Measurements from ENCODE around the gene RETREG1. TPM values are rescaled to one million over a fixed set of nuclear protein-coding genes. Genes with fewer than 3 reads are reported as not detected.
"Not testable (repeated sequence)": the region's sequence is repeated elsewhere in the genome, so short reads cannot be mapped to it uniquely, and the experiment has no call there.

The RETREG1 gene
- total RNA-seq, 2 experiments from 2014 or later, result 19.3 to 20.0 TPM

- H3K4me3 Mint-ChIP-seq; DNase-seq; intact Hi-C loops (cut with micrococcal nuclease); H3K27me3 Mint-ChIP-seq (ENCODE audit: low read depth); CTCF ChIA-PET; H3K27ac Mint-ChIP-seq: not testable (repeated sequence)
- Mint-ChIP-seq H3K4me1 (ENCODE audit: low read depth) (peaks cover 59% of the 10 kb centered on the region), H3K9me3 (peaks cover 12% of the 10 kb centered on the region), H3K36me3 (ENCODE audit: low read depth) (peaks cover 30% of the 10 kb centered on the region)
Observed at GRCh38 chr5:16610896-16611295, 5.9 kb downstream of the RETREG1 start.

DNA sequence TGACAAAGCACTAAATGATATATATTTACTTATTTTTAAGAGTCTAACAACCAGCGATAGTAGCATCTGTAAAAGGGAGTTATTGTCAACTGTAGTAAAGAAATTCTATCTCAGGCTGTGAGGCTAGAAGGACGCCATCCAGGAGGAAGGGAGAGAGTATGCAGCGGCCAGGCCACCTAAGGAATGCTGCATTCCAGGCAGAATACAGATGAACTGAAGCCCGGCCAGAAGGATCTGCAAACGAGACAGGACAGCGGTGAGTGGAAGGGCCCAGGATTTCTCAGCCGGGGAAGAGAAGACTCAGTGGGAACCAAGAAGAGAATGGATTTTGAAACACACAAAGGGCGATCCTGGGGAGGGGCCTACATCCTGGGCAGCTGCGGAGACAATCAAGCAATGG, 7.4 kb downstream of the RETREG1 start:
- no peak for DNase-seq
- CTCF ChIA-PET, result interaction anchor here (1.2 kb wide), 1 partner anchor 8 kb away, joined by 5 read pairs; the partner anchor contains the start of gene RETREG1
- no peak overlapping the region for H3K4me3 Mint-ChIP-seq
- H3K9me3 Mint-ChIP-seq, result peaks cover 12% of the 10 kb centered on the region
- no peaks in the 10 kb centered on the region for H3K27me3 Mint-ChIP-seq (ENCODE audit: low read depth)
- H3K4me1 Mint-ChIP-seq (ENCODE audit: low read depth), result peaks cover 62% of the 10 kb centered on the region
- H3K27ac Mint-ChIP-seq, result no peak overlapping the region
- intact Hi-C loops (cut with micrococcal nuclease), result no loop called here
- peaks cover 30% of the 10 kb centered on the region for H3K36me3 Mint-ChIP-seq (ENCODE audit: low read depth)

DNA sequence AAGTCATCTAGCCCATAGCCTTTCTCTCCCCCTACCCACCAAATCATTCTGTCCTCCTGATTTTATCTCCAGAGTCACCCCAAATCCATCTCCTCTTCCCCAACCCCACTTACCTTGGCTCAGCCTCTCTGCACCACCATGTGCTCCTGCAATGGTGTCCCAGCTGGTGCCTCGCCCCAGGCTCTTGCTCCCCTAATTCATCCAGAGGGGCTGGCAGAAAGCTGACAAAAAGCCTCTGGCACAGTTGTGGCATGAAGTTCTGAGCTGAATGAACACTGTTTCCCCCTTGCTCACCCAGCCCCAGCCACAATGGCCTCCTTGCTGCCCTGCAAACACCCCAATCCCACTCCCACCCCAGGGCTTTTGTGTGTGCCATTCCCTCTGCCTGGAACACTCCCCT, 10.2 kb downstream of the RETREG1 start:
- no peaks in the 10 kb centered on the region for H3K27me3 Mint-ChIP-seq (ENCODE audit: low read depth)
- peaks cover 60% of the 10 kb centered on the region for H3K4me1 Mint-ChIP-seq (ENCODE audit: low read depth)
- no peak for DNase-seq
- intact Hi-C loops (cut with micrococcal nuclease), result no loop called here
- no peak overlapping the region for H3K27ac Mint-ChIP-seq
- CTCF ChIA-PET, result no interaction called here
- peaks cover 34% of the 10 kb centered on the region for H3K36me3 Mint-ChIP-seq (ENCODE audit: low read depth)
- no peak overlapping the region for H3K4me3 Mint-ChIP-seq
- H3K9me3 Mint-ChIP-seq, result peaks cover 12% of the 10 kb centered on the region

- Mint-ChIP-seq H3K9me3 (peaks cover 6% of the 10 kb centered on the region), H3K36me3 (ENCODE audit: low read depth) (peaks cover 39% of the 10 kb centered on the region), H3K27ac (no peak overlapping the region), H3K4me1 (ENCODE audit: low read depth) (peaks cover 58% of the 10 kb centered on the region), H3K4me3 (no peak overlapping the region), H3K27me3 (ENCODE audit: low read depth) (no peaks in the 10 kb centered on the region)
- no peak for DNase-seq
- CTCF ChIA-PET, result no interaction called here
- intact Hi-C loops (cut with micrococcal nuclease), result no loop called here
Observed at GRCh38 chr5:16603701-16604100, 13.1 kb downstream of the RETREG1 start.

- DNase-seq, result no peak
- CTCF ChIA-PET, result no interaction called here
- Mint-ChIP-seq H3K36me3 (ENCODE audit: low read depth) (peaks cover 41% of the 10 kb centered on the region), H3K9me3 (peaks cover 6% of the 10 kb centered on the region), H3K27me3 (ENCODE audit: low read depth) (no peaks in the 10 kb centered on the region), H3K4me1 (ENCODE audit: low read depth) (peaks cover 59% of the 10 kb centered on the region), H3K4me3 (no peak overlapping the region), H3K27ac (no peak overlapping the region)
- intact Hi-C loops (cut with micrococcal nuclease), result no loop called here
Observed at GRCh38 chr5:16603295-16603694, 13.5 kb downstream of the RETREG1 start.

DNA sequence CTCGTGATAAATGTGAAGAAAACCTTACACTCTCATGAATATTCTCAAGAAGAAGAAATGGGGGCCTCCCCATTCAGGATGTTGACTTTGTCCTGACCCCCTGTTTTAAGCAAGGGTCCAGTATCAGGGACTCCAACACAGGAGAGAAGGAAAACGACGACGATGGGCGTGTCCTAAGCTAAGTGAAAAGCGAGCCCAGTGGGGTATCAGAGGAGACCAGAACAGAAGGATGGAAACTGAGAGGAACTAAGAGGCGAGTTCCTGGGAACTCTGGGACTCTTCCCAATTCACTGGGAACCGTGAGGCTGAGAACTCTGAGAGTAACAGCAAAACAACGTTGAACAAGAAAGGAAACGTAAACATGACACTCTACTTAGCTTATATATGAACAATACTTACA, 14.6 kb downstream of the RETREG1 start:
- CTCF ChIA-PET, result interaction anchor here (1.2 kb wide), 1 partner anchor 146 kb away, joined by 4 read pairs; no protein-coding TSS in a partner anchor

GRCh38 chr5:16600946-16601345, 15.9 kb downstream of the RETREG1 start:
- no peak for DNase-seq
- peaks cover 59% of the 10 kb centered on the region for H3K4me1 Mint-ChIP-seq (ENCODE audit: low read depth)
- H3K36me3 Mint-ChIP-seq (ENCODE audit: low read depth), result peaks cover 34% of the 10 kb centered on the region
- no peaks in the 10 kb centered on the region for H3K27me3 Mint-ChIP-seq (ENCODE audit: low read depth)
- H3K27ac Mint-ChIP-seq, result no peak overlapping the region
- CTCF ChIA-PET, result no interaction called here
- intact Hi-C loops (cut with micrococcal nuclease), result no loop called here
- H3K9me3 Mint-ChIP-seq, result no peaks in the 10 kb centered on the region
- no peak overlapping the region for H3K4me3 Mint-ChIP-seq

More for the DNA sequence above, 14.6 kb downstream of the RETREG1 start:
- intact Hi-C loops (cut with micrococcal nuclease), result no loop called here
- H3K4me1 Mint-ChIP-seq (ENCODE audit: low read depth), result peaks cover 66% of the 10 kb centered on the region
- peaks cover 42% of the 10 kb centered on the region for H3K36me3 Mint-ChIP-seq (ENCODE audit: low read depth)
- DNase-seq, result no peak
- no peaks in the 10 kb centered on the region for H3K27me3 Mint-ChIP-seq (ENCODE audit: low read depth)
- peaks cover 6% of the 10 kb centered on the region for H3K9me3 Mint-ChIP-seq
- no peak overlapping the region for H3K27ac Mint-ChIP-seq
- H3K4me3 Mint-ChIP-seq, result no peak overlapping the region

GRCh38 chr5:16600397-16600796, 16.4 kb downstream of the RETREG1 start:
- Mint-ChIP-seq H3K27ac (no peak overlapping the region), H3K36me3 (ENCODE audit: low read depth) (peaks cover 33% of the 10 kb centered on the region), H3K4me1 (ENCODE audit: low read depth) (peaks cover 59% of the 10 kb centered on the region)

DNA sequence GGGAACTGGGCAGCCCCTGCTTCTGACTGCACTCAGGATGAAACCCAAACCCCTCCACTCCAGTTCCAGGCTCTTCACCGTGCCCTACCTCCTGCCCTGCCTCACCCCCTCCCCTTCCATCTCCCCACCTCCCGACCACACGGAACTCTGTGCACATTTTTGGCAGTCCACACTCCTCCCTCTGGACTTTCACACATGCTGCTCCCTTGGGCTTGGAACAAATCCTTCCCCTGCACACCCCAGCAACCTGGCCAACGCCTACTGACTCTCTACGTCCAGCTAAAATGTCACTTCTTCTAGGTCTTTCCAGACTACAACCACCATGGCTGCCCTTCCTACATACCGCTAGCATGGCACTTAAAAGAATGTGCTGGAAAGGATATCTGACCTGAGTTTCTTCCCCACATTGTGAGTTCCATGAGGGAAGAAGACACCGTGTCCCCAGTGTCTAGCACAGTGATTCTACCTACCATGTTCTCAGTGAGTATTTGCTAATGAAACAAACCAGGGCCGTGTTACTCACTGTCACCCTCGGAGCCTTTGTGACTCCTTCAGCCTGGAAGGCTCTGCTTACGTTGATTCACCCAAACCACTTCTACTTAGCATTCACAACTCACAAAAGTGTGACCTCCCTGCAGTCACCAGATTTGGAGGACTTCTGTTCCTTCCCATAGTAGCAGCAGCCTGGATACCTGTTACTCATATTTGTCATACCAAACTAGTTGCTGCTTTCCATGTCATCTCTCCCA, 18.7 kb downstream of the RETREG1 start:
- Mint-ChIP-seq H3K4me1 (ENCODE audit: low read depth) (peaks cover 60% of the 10 kb centered on the region), H3K9me3 (no peaks in the 10 kb centered on the region), H3K27ac (no peak overlapping the region), H3K27me3 (ENCODE audit: low read depth) (no peaks in the 10 kb centered on the region), H3K4me3 (no peak overlapping the region), H3K36me3 (ENCODE audit: low read depth) (peaks cover 36% of the 10 kb centered on the region)
- intact Hi-C loops (cut with micrococcal nuclease), result no loop called here
- CTCF ChIA-PET, result no interaction called here
- DNase-seq, result no peak

More at GRCh38 chr5:16600397-16600796, 16.4 kb downstream of the RETREG1 start:
- DNase-seq, result no peak
- CTCF ChIA-PET, result no interaction called here
- Mint-ChIP-seq H3K4me3 (no peak overlapping the region), H3K27me3 (ENCODE audit: low read depth) (no peaks in the 10 kb centered on the region), H3K9me3 (no peaks in the 10 kb centered on the region)
- intact Hi-C loops (cut with micrococcal nuclease), result no loop called here

DNA sequence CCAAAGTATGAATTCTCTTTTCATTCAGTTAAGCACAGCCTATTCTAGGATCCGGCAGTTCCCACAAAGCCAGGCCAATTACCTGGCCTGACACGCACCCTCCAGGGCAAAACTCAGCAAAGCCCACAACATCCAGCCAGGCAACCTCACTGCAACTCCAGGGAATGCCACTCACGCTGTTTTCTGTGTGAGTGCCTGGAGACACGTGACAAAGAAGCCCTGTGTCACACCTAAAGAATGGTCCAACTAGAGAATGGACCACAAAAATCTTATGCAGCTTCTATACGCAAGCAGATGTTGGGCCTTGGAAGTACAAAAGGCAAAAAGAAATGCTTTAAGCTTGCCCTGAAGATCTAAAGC, 20.2 kb downstream of the RETREG1 start:
- Mint-ChIP-seq H3K27ac (no peak overlapping the region), H3K9me3 (no peaks in the 10 kb centered on the region), H3K27me3 (ENCODE audit: low read depth) (no peaks in the 10 kb centered on the region), H3K4me1 (ENCODE audit: low read depth) (peaks cover 63% of the 10 kb centered on the region), H3K36me3 (ENCODE audit: low read depth) (peaks cover 34% of the 10 kb centered on the region), H3K4me3 (no peak overlapping the region)
- intact Hi-C loops (cut with micrococcal nuclease), result no loop called here
- no peak for DNase-seq
- CTCF ChIA-PET, result no interaction called here

- Mint-ChIP-seq H3K27me3 (ENCODE audit: low read depth) (no peaks in the 10 kb centered on the region), H3K27ac (no peak overlapping the region), H3K4me1 (ENCODE audit: low read depth) (peaks cover 67% of the 10 kb centered on the region), H3K36me3 (ENCODE audit: low read depth) (peaks cover 35% of the 10 kb centered on the region), H3K4me3 (no peak overlapping the region), H3K9me3 (no peaks in the 10 kb centered on the region)
- CTCF ChIA-PET, result interaction anchor here (1.6 kb wide), 1 partner anchor 10 kb away, joined by 6 read pairs; no protein-coding TSS in a partner anchor
- intact Hi-C loops (cut with micrococcal nuclease), result no loop called here
- no peak for DNase-seq
Observed at GRCh38 chr5:16595881-16596580, 20.8 kb downstream of the RETREG1 start.

DNA sequence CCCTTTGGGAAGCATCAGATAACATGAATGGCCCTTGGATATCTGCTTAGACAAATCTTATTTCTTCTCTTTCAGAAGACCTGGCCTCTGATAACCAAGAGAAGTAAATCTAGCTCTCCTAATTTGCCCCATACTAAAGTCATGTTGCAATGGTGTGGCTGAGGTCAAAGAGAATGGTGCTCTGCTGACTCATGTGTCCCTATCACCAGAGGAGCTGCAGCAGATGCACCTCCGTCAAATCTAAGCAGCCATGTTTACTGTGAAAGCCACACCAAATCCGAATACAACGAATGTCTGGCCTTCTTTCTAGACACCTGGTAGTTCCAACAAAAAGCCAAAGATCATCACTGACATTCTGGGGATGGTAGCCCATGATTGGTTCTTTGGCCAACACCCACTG, 23.2 kb downstream of the RETREG1 start:
- H3K9me3 Mint-ChIP-seq, result no peaks in the 10 kb centered on the region
- peaks cover 66% of the 10 kb centered on the region for H3K4me1 Mint-ChIP-seq (ENCODE audit: low read depth)
- intact Hi-C loops (cut with micrococcal nuclease), result loop anchor here (2.0 kb wide), 1 partner anchor 17 kb away; no protein-coding TSS in a partner anchor
- DNase-seq, result no peak
- peaks cover 36% of the 10 kb centered on the region for H3K36me3 Mint-ChIP-seq (ENCODE audit: low read depth)
- H3K27ac Mint-ChIP-seq, result no peak overlapping the region
- no peak overlapping the region for H3K4me3 Mint-ChIP-seq
- H3K27me3 Mint-ChIP-seq (ENCODE audit: low read depth), result no peaks in the 10 kb centered on the region
- CTCF ChIA-PET, result interaction anchor here (0.6 kb wide), 1 partner anchor 73 kb away, joined by 4 read pairs; no protein-coding TSS in a partner anchor

DNA sequence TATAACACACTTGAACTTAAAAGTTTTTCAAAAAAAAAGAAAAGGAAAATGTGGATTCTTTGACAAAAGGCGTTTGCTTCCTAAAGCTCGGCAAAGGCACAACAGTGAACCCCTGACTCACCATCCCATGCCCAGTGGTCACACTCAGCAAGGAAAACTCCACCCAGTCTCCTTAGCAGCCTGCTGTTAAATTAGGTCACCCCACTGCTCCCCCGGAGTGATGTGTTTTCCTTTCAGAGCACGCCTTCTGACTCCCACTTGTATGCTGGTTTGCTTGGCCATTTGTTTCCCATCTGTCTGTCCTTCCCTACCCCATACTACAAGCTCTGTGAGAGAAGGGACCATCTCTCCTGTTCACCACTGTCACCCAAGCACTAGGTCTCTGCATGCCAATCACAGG, 23.8 kb downstream of the RETREG1 start:
- no peak overlapping the region for H3K27ac Mint-ChIP-seq
- peaks cover 2% of the 10 kb centered on the region for H3K9me3 Mint-ChIP-seq
- intact Hi-C loops (cut with micrococcal nuclease), result loop anchor here (2.0 kb wide), 1 partner anchor 16 kb away; no protein-coding TSS in a partner anchor
- peaks cover 33% of the 10 kb centered on the region for H3K36me3 Mint-ChIP-seq (ENCODE audit: low read depth)
- no peak for DNase-seq
- no peaks in the 10 kb centered on the region for H3K27me3 Mint-ChIP-seq (ENCODE audit: low read depth)
- no peak overlapping the region for H3K4me3 Mint-ChIP-seq
- H3K4me1 Mint-ChIP-seq (ENCODE audit: low read depth), result peaks cover 59% of the 10 kb centered on the region
- CTCF ChIA-PET, result no interaction called here
